Femur (tissue), 1 donor: ENCODE measurements around the gene RNU6-1.

Source experiments
- DNase-seq: peaks from one replicate; pipeline ENCODE4 v3.0.0-alpha.2; 2017

Gene RNU6-1

DNA sequence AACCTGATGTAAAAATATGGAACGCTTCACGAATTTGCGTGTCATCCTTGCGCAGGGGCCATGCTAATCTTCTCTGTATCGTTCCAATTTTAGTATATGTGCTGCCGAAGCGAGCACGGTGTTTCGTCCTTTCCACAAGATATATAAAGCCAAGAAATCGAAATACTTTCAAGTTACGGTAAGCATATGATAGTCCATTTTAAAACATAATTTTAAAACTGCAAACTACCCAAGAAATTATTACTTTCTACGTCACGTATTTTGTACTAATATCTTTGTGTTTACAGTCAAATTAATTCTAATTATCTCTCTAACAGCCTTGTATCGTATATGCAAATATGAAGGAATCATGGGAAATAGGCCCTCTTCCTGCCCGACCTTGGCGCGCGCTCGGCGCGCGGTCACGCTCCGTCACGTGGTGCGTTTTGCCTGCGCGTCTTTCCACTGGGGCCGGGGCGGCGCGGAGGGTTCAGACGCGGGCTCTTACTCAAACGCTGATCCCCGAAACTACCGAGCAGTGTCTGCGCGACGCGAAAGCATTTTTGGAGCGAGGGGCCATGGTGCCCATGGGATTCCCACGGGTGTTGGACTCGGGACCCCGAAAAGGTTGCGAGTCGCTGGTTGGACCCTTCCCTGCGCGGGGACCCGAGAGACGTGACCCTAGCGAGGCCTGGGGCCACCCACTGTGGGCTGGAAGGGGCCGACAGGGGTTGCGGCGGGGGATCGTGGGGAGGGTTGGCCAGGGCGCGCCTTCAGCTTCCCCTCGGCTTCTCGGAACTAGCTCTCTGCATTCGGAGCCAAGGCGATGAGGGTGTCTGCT, at the start of gene RNU6-1:
Gene RNU6-1 (minus strand): TSS at position 117 of the 820 bp plus-strand sequence.
- peak; percentile 97 for DNase-seq

DNA sequence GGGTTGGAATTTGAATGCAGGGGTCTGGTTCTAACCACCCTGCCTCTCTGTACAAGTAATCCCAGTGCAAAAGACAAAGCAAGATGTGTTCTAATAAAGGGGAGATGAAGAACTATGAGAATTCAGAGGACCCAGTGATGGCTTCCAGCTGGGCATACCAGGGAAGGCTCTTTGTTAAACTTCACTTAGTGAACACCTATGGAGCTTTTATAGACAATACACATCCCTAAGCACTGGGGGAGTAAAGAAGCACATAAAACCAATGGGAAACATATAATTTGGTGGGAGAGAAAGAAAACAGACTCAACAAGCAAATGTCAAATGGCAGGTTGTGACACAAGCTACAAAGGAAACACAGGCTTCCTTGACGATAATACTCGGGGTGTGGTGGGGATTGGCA, 47.9 kb upstream of the RNU6-1 start:
- no peak for DNase-seq

GRCh38 chr15:67885861-67886260, 46.0 kb upstream of the RNU6-1 start:
- DNase-seq = no peak

- no peak for DNase-seq
Measured at GRCh38 chr15:67885175-67885523, 45.3 kb upstream of the RNU6-1 start.

GRCh38 chr15:67884514-67885174, 44.8 kb upstream of the RNU6-1 start:
- DNase-seq = peak; percentile 84

- no peak for DNase-seq
Measured at GRCh38 chr15:67884009-67884408, 44.2 kb upstream of the RNU6-1 start.

GRCh38 chr15:67883234-67883773, 43.5 kb upstream of the RNU6-1 start:
- DNase-seq = no peak

DNA sequence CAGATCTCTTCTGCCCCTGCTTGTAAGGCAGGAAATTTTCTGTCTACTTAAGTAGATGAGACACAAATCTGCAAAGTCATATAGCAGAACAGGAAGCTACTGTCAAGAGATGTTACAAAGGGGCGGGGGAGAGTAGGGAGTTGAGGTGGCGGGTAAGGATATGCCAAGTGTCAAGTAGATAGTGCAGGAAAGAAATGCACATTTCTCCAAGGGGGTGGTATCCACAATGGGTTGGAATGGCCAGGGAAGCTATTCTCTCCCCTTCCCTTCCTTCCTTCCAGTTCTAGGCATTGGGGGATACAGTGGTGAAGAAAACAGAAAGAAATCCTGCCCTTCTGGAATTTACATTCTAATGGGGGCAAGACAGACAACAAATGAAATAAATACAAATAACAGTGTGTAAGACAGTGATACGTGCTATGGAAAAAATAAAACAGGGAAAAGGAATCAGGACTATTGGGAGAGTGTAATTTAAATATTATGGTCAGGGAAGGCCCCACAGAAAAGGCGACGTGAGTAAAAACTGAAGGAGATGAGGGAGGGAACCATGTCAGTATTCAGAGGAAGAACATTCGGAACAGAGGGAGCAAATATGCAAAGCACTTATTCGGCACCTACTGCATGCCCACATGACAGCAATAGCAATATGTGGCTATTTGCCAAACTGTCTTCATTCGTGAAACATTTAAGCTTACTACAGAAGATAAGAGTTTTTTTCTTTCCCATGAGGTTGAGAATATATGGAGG, 42.8 kb upstream of the RNU6-1 start:
- DNase-seq = no peak

- peak; percentile 41 for DNase-seq
Measured at GRCh38 chr15:67880651-67881182, 40.9 kb upstream of the RNU6-1 start.

GRCh38 chr15:67879440-67880129, 39.7 kb upstream of the RNU6-1 start:
- DNase-seq = no peak

DNA sequence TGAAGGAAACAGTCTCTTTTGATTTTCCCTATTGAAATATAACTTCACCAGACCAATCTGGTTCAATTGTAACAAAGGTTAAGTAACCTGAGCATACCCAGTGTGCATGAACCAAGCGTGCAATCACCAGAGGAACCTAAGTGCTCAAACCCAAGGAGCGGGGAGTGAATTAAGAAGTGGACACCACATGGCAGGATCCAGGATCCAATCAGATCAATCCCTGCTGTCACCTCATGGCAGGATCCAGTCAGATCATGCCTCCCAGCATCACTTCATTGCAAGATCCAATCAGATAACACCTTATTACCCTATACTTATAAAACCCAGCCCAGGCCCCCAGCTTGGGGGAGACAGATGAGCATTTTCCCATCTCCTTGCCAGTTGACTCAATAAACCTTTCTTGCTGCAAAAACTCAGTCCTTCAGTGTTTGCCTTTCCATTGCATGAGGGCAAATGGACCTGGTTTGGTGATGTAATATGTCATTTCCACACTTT, 38.9 kb upstream of the RNU6-1 start:
- DNase-seq = no peak

DNA sequence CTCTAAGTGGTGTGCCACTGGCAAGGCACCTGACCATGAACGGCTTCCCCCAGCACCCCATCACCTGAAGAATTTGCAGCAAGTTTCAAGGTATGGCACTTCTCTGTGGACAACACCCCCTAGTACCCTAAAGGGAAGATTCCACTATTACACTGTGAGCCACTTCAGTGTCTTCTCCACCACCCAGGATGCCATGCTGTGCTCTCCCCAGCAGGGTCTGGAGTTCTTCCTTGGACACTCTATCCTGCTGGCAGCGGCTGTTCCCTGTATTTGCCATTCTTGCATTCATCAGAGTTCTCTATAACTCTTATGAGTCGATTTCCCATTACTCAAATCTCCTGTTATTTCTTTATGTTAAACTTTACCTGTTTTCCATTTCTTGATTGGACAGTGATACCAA, 33.9 kb upstream of the RNU6-1 start:
- DNase-seq = no peak

DNA sequence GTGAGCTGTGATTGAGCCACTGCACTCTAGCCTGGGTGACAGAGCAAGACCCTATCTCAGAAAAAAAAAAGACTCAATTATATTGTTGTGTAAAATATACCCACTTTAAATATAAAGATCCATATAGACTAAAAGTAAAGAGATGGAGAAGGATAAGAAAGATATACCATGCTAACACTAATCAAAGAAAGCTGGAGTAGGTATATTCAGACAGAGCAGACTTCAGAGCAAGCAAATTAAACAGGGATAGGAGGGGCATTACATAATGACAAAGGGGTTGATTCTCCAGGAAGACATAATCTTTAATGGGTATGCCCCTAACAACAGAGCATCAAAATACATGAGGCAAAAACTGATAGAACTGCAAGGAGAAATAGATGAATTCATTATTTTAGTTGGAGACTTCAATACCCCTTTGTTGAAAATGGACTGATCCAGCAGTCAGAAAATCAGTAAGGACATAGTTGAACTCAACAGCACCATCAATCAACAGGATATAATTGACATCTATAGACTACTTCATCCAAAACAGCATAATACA, 31.1 kb upstream of the RNU6-1 start:
- DNase-seq = no peak

GRCh38 chr15:67869701-67870100, 29.9 kb upstream of the RNU6-1 start:
- DNase-seq = no peak

GRCh38 chr15:67865766-67866165, 25.9 kb upstream of the RNU6-1 start:
- no peak for DNase-seq

DNA sequence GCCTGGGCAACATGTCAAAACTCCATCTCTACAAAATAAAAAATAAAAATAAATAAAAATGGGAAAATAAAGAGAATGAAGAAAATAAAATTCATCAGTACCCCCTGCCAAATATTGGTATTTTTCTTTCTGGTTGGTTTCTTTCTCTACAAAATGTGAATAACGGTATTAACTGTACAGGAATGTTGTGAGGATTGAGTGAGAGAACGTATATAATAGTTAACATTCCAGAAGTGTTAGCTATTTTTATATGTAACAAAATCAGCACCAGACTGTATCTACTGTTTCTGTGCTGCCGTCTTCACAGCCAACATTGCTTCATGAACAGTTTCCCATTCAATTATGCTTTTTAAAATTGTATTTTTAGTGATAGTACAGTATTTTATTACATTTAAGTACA, 25.5 kb upstream of the RNU6-1 start:
- DNase-seq = no peak

DNA sequence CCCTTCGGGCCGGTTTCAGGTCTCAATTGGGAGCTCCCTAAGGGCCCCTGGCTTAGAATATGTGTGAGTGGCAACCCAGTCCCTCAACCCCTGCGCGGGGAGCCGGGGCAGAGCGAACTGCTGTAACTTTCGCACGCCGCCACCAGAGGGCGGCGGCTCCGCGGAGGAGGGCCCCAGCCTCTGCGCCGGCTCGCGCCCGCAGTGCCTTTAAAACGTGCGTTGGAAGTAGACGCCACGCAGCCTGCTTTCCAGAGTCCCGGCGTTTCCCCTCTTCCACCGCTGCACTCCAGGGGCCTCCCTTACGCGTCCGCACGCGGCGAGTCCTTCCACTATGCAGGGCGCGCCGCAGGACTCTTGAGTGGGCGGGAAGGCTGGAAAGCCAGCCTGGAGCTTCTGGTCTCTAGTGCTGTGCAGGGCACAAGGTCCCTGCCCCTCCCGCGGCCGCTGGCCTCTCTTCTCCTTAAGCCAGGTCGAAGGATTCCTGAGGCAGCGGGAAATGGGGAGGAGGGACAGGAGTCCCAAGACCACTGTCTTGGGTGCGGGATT, 23.7 kb upstream of the RNU6-1 start:
- DNase-seq = peak; percentile 87

DNA sequence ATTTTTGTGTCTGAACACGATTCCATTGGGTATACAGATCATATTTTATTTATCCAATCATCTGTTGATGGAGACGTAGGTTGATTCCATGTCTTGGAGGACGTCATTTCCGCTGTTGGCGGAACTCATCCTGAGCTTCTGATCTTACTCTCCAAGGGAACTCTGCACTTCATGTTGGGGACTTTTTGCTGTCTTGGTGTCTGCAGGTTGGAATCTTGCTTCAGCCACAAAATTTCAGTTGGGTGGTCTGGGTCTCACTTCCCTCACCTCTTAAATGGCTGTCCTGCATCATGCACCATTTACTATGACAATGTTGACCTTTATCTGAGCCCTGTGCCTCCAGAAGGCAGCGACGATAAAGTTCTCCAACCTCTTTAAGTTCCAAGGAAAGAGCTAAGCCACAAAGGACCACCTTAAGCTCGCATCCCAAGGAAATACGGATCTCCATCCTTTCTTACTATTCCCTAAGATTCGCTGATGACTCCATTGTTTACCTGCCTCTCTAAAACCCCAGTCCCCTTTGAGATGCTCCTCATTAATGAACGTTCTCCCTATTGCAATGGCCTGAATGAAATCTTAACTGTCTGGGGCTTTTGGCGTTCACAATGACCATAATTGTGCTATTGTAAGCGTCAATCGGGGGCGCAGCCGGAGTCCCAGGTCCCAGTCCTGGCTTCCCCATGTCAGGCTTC, 23.1 kb upstream of the RNU6-1 start:
- DNase-seq = no peak

DNA sequence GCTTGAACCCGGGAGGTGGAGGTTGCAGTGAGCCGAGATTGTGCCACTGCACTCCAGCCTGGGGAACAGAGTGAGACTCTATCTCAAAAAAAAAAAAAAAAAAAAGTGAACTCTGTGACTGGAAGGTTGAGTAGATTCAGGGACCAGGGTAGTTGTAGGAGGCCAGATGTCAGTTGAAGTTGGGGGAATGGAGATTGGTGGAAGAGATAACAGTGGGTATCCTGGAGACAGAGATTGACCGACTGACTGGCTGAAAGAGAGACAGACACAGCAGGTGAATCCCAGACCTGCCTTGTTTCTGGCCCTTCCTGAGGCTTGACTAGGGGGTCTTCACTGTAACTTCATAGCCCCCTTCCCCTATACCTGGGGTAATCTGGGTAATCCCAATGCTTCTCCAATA, 22.1 kb upstream of the RNU6-1 start:
- no peak for DNase-seq

GRCh38 chr15:67859331-67859946, 19.6 kb upstream of the RNU6-1 start:
- DNase-seq = no peak

GRCh38 chr15:67857220-67857619, 17.4 kb upstream of the RNU6-1 start:
- DNase-seq = no peak
